Loucy (cell line): ENCODE measurements around the gene ACSM6.
"Not testable (repeated sequence)": the region's sequence is repeated elsewhere in the genome, so short reads cannot be mapped to it uniquely, and the experiment has no call there.

Experiments
- H2AFZ ChIP-seq: fragments of 200-600 bp; sonication (generic); 2 replicates; pipeline ENCODE4 v1.6.0; 2016; ENCODE audit warnings: antibody characterized with exemption, mild to moderate bottlenecking, low read length, moderate library complexity
- H3F3A ChIP-seq: fragments of 200-600 bp; 2 replicates; pipeline ENCODE4 v1.6.0; 2016; ENCODE audit warnings: antibody characterized with exemption, low read depth, mild to moderate bottlenecking
- H3K27me3 ChIP-seq: fragments of 200-600 bp; sonication (generic); 2 replicates; pipeline ENCODE4 v1.6.1; 2014; ENCODE audit warnings: low read length, mild to moderate bottlenecking; ENCODE audit not compliant: insufficient read depth, poor library complexity, severe bottlenecking
- H3K36me3 ChIP-seq: fragments of 200-600 bp; sonication (generic); 2 replicates; pipeline ENCODE4 v1.6.1; 2016; ENCODE audit warnings: low read length; ENCODE audit not compliant: insufficient read depth
- H3K4me1 ChIP-seq: fragments of 200-600 bp; sonication (generic); 2 replicates; pipeline ENCODE4 v1.5.1; 2014; ENCODE audit warnings: low read length, mild to moderate bottlenecking; ENCODE audit not compliant: insufficient read depth, poor library complexity, severe bottlenecking
- H3K4me2 ChIP-seq: fragments of 200-600 bp; sonication (generic); 2 replicates; pipeline ENCODE4 v1.6.0; 2014; ENCODE audit warnings: antibody characterized with exemption, low read length, low read depth, mild to moderate bottlenecking; ENCODE audit not compliant: poor library complexity, severe bottlenecking
- H3K4me3 ChIP-seq: fragments of 200-600 bp; sonication (generic); 2 replicates; pipeline ENCODE4 v1.5.1; 2014; ENCODE audit warnings: low read length, mild to moderate bottlenecking, mixed read lengths; ENCODE audit not compliant: poor library complexity, severe bottlenecking
- H3K79me2 ChIP-seq: fragments of 200-600 bp; sonication (generic); 2 replicates; pipeline ENCODE4 v1.6.1; 2014; ENCODE audit warnings: low read length; ENCODE audit not compliant: insufficient read depth
- H3K9ac ChIP-seq: fragments of 200-600 bp; sonication (generic); 2 replicates; pipeline ENCODE4 v1.6.0; 2014; ENCODE audit warnings: mild to moderate bottlenecking, low read depth, low read length, moderate library complexity; ENCODE audit not compliant: poor library complexity, severe bottlenecking
- H3K9me2 ChIP-seq: fragments of 200-600 bp; sonication (generic); replicated peaks from 2 replicates; pipeline ENCODE4 v1.6.1; 2016; ENCODE audit warnings: low read depth, low read length, mixed read lengths
- H3K9me3 ChIP-seq: fragments of 200-600 bp; sonication (generic); 2 replicates; pipeline ENCODE4 v1.6.1; 2014; ENCODE audit warnings: mild to moderate bottlenecking, antibody characterized with exemption, low read length, low read depth; ENCODE audit not compliant: insufficient read depth
- H4K20me1 ChIP-seq: fragments of 200-600 bp; sonication (generic); 2 replicates; pipeline ENCODE4 v1.6.0; 2014; ENCODE audit warnings: antibody characterized with exemption, low read length, mild to moderate bottlenecking; ENCODE audit not compliant: insufficient read depth, poor library complexity, severe bottlenecking
- CTCF ChIP-seq: fragments of 200-600 bp; sonication (generic); conservative IDR thresholded peaks from 2 replicates; pipeline ENCODE4 v1.5.1; 2014; ENCODE audit warnings: mild to moderate bottlenecking, antibody characterized with exemption, low read length
- EZH2phosphoT487 ChIP-seq: fragments of 200-600 bp; IDR thresholded peaks from 2 replicates; pipeline ENCODE4 v1.6.1; 2018; ENCODE audit warnings: antibody characterized with exemption, mild to moderate bottlenecking, moderate library complexity, borderline replicate concordance

The ACSM6 gene

DNA sequence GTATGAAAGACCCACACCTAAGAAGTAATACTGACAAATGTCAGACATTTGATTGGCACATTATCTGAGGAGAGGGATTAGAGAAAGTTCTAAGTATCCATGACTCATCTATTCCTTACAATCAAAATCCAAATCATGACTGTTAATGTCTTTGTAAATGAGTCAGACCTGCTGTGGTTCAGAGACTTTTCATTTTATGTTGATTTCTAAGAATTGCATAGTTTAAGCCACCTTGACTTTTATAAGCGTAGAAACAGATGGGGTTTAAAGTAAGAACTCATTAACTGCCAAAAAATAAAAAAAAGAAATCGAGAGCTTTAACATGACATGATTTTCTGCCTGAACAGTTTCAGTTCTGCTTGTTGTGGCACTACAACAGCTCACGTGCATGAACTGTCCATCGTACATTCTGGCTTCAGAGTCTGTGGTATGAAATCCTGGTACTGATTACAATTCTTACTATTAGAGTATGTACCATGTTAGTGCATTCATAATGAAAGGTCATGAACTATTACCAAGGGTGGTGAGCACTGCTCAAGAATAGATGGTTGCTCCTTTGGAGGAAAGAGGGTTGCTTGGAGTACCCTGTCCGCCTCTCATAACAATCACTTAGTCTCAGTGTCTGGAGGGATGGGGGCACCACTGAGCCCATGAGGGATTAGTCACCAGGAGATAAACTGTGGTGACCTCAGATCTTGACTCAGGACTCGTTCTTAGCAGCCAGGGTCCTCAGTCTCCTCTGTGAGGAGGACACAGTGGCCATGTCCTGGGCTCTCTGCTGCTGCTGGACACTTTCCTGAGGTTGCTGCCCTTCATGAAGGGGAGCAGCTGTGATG lies 42.2 kb downstream of the ACSM6 start:
- no peak overlapping the region for H3K9ac ChIP-seq
- H3K4me3 ChIP-seq = no peak overlapping the region
- H3K79me2 ChIP-seq = no peaks in the 10 kb centered on the region
- H4K20me1 ChIP-seq = no peaks in the 10 kb centered on the region
- no peaks in the 10 kb centered on the region for H3K9me3 ChIP-seq
- no peaks in the 10 kb centered on the region for H3K4me1 ChIP-seq
- no peaks in the 10 kb centered on the region for H3K27me3 ChIP-seq
- H3K4me2 ChIP-seq = no peak overlapping the region
- TF ChIP-seq CTCF = no peak
- TF ChIP-seq EZH2phosphoT487 = no peak
- no peaks in the 10 kb centered on the region for H3F3A ChIP-seq
- no peaks in the 10 kb centered on the region for H3K9me2 ChIP-seq
- no peaks in the 10 kb centered on the region for H3K36me3 ChIP-seq
- H2AFZ ChIP-seq = no peak overlapping the region

- Histone ChIP-seq H3K9me2 (no peaks in the 10 kb centered on the region), H4K20me1 (no peaks in the 10 kb centered on the region), H3K9ac (no peak overlapping the region), H3F3A (no peaks in the 10 kb centered on the region), H3K4me2 (no peak overlapping the region), H3K4me1 (no peaks in the 10 kb centered on the region), H3K9me3 (no peaks in the 10 kb centered on the region), H3K27me3 (no peaks in the 10 kb centered on the region), H3K4me3 (no peak overlapping the region), H2AFZ (no peak overlapping the region), H3K79me2 (no peaks in the 10 kb centered on the region), H3K36me3 (no peaks in the 10 kb centered on the region)
- TF ChIP-seq CTCF (no peak), EZH2phosphoT487 (no peak)
Measured at GRCh38 chr10:95237376-95238170, 43.5 kb downstream of the ACSM6 start.

DNA sequence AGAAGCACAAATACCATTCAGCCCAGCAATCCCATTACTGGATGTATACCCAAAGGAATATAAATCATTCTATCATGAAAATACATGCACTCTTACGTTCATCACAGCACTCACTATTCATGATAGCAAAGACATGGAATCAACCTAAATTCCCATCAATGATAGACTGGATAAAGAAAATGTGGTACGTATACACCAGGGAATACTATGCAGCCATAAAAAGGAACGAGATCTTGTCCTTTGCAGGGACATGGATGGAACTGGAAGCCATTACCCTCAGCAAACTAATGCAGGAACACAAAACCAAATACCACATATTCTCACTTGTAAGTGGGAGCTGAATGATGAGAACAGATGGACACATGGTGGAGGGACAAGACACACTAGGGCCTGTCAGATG lies 46.1 kb downstream of the ACSM6 start:
- not testable (repeated sequence) for H3K36me3 ChIP-seq, H3K4me3 ChIP-seq, H2AFZ ChIP-seq, H3K9ac ChIP-seq, H3K4me1 ChIP-seq, H3K9me3 ChIP-seq, H3K9me2 ChIP-seq, H3K79me2 ChIP-seq, H3K4me2 ChIP-seq, H3F3A ChIP-seq, H4K20me1 ChIP-seq, H3K27me3 ChIP-seq
